SIG-M5 treated with dmso at 0.1 percent for 504 hours (cell line): Measurements from ENCODE around the gene DCAF7.
A peak's percentile ranks its signal among the peaks of the same experiment; 100 is the strongest.

Source experiments
- DNase-seq: peaks from one replicate; lab custom pipeline; 2025; ENCODE audit not compliant: unreplicated experiment; lab: John Stamatoyannopoulos, UW

The DCAF7 gene

DNA sequence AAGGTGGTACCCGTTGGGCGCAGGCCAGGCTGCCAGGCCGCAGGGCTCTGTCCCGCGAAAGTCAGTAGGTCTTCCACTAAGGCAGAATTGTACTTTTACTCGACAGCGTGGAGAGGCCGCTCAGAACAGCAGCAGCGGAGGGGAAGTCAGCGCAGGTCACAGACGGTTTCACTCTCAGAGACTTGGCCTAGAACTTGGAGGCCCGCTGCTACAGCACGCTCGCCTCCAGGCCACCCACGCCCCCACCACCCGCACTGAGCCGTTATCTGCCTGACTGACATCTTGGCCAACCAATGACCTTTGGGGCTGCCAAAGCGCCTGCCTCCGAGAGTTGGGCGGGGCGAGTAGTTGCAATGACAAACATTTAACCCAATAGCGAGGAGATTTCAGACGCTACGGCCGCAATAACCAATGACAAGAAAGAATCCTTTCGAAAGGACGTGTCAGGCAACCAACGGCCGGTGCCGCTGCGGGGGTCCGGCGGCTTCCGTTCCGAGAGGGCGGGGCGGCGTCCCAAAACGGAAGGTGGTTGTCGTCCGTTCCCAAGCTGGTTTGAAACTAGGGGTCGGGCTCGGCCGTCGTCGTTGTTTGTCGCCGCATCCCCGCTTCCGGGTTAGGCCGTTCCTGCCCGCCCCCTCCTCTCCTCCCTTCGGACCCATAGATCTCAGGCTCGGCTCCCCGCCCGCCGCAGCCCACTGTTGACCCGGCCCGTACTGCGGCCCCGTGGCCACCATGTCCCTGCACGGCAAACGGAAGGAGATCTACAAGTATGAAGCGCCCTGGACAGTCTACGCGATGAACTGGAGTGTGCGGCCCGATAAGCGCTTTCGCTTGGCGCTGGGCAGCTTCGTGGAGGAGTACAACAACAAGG lies at the start of gene DCAF7:
TSS of gene DCAF7 (plus strand) at position 532 of the 871 bp plus-strand sequence. CDS start at position 733, 201 bp downstream.
- peak; percentile 100 for DNase-seq

- peak; percentile 17 for DNase-seq
Measured at GRCh38 chr17:63500543-63501390, 49.5 kb upstream of the DCAF7 start.

DNA sequence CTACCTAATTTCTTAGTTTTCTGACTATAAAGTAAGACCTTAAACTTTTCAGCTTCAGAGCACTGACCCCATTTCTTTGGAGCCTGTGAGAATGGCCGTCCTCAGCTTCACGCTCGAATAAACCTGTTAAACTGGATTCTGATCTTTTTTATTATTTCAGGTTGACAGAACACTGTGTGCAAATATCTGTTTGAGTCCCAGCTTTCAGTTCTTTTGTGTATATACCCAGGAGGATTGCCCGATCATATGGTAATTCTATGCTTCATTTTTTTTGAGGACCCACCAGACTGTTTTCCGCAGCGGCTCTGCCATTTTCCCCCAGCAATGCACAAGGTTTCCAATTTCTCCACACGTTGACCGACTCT lies 47.0 kb upstream of the DCAF7 start:
- DNase-seq, result peak; percentile 31

DNA sequence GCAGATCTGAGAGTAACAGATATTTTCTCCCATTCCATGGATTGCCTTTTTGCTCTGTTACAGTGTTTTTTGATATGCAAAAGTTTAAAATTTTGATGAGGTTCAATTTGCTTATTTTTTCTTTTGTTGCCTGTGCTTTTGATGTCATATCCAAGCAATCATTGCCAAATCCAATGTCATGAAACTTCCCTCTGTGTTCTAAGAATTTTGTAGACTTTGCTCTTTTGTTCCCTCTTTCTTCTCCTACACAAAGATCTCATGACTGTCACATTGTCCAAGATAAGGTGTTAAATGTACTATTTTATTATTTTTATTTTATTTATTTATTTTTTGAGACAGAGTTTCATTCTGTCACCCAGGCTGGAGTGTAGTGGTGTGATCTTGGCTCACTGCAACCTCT lies 46.0 kb upstream of the DCAF7 start:
- no peak for DNase-seq

DNA sequence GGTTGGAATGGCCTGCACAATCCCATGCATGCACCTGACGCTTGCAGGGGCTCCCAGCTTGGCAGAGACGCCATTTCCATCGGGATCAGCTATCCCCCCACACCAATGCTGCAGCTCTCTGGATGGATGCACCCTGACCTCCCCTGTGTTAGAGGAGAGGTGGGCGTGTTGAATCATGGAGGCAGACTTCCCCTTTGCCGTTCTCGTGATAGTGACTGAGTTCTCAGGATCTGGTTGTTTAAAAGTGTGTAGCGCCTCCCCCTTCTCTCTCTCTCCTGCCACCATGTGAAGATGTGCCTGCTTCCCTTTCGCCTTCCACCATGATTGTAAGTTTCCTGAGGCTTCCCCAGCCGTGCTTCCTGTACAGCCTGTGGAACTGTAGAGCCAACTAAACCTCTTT lies 44.9 kb upstream of the DCAF7 start:
- DNase-seq, result no peak

DNA sequence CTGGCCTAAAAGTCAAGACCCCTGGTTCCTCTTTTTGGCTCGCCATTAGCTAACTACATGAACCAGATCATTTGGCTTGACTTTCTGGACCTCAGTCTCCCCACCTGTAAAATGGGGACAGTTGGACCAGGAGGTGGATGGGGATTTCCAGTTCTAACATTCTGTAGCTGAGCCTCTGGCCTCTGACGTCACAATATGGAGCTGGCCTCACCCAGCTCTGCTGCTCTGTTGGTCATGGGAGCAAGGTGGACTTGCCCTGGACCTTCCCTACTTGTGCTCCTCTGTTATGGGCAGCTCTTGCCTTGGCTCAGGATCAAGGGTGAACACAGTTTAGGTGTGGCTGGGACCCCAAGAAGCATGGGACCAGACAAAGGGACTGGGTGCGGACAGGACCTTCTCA lies 43.6 kb upstream of the DCAF7 start:
- no peak for DNase-seq

DNA sequence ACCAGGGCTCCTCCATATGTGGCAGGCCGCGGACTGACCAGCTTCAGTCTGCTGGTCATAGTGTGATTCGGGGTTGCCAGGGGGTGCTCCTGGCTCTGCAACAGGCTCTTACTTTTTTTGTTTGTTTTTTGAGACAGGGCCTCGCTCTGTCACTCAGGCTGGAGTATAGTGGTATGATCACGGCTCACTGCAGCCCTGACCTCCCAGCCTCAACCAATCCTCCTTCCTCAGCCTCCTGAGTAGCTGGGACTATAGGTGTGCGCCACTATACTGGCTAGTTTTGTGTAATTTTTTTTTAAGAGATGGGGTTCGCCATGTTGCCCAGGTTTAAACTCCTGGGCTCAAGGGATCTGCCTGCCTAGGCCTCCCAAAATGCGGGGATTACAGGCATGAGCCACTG lies 38.9 kb upstream of the DCAF7 start:
- no peak for DNase-seq

DNA sequence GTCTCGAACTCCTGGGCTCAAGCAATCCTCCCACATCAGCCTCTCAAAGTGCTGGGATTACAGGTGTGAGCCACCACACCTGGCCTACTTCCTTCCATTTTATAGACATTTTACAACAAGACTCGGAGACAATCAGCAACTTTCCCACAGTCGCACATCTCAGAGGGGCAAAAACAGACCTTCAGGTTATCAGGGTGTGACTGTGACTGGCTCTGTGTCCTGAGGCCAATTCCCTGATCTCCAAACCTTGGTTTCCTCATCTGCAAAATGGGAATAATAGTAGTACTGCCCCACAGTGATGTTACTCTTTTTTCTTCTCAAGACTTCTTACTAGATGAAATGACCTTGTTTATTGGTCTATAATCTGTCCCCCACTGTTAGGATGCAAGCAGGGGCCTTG lies 37.9 kb upstream of the DCAF7 start:
- no peak for DNase-seq

DNA sequence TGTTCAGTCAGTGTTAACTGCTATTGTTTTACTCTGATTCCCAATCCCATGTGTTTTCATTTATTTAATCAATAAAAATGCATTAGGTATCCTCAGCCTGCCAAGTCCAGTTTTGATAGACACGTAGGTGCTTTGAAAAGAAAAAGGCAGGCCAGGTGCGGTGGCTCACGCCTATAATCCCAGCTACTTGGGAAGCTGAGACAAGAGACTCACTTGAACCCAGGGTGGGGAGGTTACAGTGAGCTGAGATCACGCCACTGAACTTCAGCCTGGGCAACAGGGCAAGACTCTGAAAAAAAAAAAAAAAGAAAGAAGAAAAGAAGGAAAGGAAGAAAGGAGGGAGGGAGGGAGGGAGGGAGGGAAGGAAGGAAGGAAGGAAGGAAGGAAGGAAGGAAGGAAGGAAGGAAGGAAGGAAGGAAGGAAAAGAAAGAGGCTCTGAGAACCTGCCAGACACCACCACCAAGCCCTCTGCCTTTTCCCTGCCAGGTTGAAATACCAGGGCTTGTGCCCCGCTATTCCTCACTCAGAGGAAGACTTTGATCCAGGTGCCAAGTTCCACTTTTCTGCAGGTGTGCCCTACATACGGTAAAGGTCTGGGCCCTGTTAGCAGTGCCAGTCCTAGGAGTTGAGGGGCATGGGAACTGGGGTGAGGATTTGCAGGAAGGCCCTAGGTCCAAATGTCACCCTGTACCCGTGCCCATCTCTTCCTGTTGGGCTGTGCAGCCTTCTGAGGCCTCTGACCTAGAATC lies 37.2 kb upstream of the DCAF7 start:
- no peak for DNase-seq

GRCh38 chr17:63514477-63514876 lies 35.8 kb upstream of the DCAF7 start:
- no peak for DNase-seq

DNA sequence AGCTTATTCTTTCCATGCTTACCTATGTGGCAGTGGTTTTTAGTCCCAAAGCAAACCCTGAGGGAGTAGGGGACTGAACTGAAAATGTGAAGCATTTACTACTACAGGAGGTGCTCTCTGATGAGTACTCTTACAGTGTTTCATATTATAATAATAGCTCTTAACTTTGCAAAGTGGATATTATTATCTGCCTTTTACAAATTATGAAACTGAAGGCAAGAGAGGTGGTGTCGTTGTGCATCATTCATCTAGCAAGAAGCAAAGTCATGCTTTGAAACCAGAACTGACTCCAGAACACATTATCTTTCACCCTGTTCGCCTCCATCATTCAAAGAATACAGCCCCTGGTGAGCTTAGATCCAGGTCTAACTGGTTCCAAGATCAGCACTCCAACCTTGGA lies 35.3 kb upstream of the DCAF7 start:
- no peak for DNase-seq

DNA sequence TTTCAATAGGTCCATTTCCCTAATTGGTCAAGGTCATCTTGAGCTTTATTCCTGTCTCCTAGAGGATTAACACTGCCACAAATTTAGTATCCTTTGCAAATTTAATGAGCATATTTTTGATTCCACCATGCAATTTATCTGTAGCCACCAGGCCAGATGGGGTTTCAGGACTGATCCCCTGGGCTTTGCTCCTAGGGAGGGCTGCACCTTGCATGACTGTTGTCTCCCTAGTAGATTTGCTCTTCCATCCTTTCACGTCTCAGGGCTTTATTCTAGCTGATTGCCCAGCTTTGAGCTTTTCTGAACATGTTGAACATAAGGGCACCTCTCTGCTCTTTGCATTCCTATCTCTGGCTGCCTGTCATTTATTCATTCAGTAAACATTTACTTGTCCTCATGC lies 34.9 kb upstream of the DCAF7 start:
- DNase-seq, result no peak

DNA sequence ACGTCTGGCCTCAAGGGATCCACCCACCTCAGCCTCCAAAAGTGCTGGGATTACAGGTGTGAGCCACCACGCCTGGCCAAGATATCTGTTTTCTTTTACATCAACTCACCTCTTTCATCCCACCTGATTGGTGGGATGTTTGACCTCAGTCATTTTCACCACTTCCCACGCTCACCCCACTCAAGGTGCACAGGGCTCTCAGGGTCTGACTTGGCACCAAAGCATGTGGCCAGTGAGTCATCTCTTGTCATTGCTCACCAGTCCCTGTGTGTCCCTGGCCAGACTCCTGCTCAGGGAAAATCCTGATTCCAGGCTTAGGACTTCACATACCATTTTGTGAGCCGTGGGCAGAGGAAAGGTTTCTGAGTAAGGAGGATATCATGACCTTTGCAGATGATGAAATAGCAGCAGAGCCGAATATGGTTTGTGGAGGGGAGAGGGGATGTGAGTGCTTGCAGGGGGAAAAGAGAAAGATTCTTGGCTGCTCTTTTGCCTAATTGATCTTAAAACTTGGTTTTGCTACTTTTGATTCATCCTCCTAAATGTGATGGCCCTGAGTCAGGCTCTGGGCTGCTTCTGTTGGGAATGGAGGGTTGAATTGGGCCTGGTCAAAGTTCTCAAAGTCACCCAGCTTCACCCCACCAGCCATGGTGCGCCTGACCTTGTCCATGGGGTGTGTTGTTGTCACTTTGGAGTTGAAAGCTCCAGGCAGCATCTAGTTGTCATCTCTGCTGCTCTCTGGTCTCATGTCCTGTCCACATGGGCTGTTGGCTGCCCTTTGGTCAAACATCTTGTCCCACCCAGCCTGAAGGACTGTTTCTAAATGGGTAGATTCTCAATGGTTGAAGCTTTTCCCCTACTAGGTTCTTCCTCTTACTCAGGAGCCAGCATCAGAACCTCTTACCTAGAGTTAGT lies 33.1 kb upstream of the DCAF7 start:
- no peak for DNase-seq

GRCh38 chr17:63517825-63518534 lies 32.3 kb upstream of the DCAF7 start:
- no peak for DNase-seq

GRCh38 chr17:63519116-63519881 lies 31.0 kb upstream of the DCAF7 start:
- no peak for DNase-seq

DNA sequence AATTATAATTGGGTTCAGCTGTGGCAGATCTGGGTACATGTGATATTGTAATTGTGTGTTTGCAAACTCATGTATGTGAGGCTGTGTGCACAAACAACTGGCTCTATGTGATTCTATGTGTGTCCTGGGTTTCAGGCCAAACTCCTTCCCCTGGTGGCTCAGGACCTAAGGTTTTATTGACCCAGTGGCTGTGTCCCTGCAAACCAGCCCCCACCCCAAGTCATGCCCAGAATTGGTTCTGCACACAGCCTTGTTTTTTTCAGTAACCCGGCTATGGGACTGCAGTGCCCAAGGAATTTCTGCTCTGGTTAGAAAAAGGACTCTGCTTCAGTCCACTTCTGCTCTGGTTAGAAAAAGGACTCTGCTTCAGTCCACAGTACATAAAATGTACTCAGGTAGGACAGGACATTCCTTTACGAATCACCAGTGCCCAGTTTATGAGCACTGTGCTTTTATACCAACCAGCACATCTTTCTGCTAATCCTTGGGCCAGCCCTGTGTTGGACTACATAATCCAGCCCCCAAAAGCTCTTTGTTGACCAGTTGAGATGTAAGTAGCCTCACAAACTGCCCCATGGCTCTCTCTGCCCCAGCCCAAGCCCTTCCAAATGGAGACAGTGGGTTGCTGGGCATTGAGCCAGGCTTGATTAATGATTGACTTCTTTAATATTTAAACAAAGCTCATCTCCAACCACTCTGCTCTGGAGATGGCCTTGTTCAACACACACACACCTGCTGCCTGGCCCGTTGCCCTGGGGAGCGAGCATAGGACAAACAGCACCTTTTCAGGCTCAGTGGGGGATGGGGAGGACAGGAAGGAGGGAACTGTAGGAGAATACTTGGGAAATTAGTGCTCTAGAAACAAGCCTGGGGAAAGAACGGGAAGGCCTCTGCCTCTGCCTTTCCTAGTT lies 30.1 kb upstream of the DCAF7 start:
- DNase-seq, result no peak

GRCh38 chr17:63523253-63523855 lies 26.9 kb upstream of the DCAF7 start, which contains the start of gene KCNH6:
Gene KCNH6 (plus strand): TSS chr17:63523358. CDS start chr17:63523414, 56 bp downstream.
- no peak for DNase-seq
